Liver (tissue), 9 donors: ENCODE data around the gene ANKRD44. TPM values are rescaled to one million over a fixed set of nuclear protein-coding genes. Genes with fewer than 3 reads are reported as not detected.

Experiments used
- DNase-seq: peaks from one replicate; pipeline ENCODE4 v3.0.0-alpha.2; 2017; ENCODE audit warnings: low spot score
- H3K27ac ChIP-seq, 2 donors: one replicate each; pipeline ENCODE4 v1.7.0; 2013; ENCODE audit warnings: inconsistent platforms in 2 of 2, low read length in 2 of 2, control low read depth in 1 of 2, low read depth in 1 of 2, mild to moderate bottlenecking in 1 of 2
- H3K27me3 ChIP-seq, 4 donors: one replicate each; pipeline versions ENCODE4 v1.6.1 to v1.7.0; 2013; ENCODE audit warnings: low read length in 3 of 4, inconsistent platforms in 1 of 4, mild to moderate bottlenecking in 1 of 4, moderate library complexity in 1 of 4; ENCODE audit not compliant: control insufficient read depth in 4 of 4, insufficient read depth in 4 of 4
- H3K36me3 ChIP-seq, 4 donors: one replicate each; pipeline versions ENCODE4 v1.6.1 to v1.7.0; 2013; ENCODE audit warnings: low read length in 3 of 4, mild to moderate bottlenecking in 3 of 4, low read depth in 1 of 4, moderate library complexity in 1 of 4; ENCODE audit not compliant: control insufficient read depth in 4 of 4, insufficient read depth in 3 of 4
- H3K4me1 ChIP-seq, 4 donors: one replicate each; pipeline versions ENCODE4 v1.6.1 to v1.7.0; 2013; ENCODE audit warnings: low read length in 3 of 4, mild to moderate bottlenecking in 3 of 4, moderate library complexity in 1 of 4; ENCODE audit not compliant: control insufficient read depth in 4 of 4, insufficient read depth in 4 of 4
- H3K4me3 ChIP-seq, 3 donors: one replicate each; pipeline versions ENCODE4 v1.6.1 to v1.7.0; 2013; ENCODE audit warnings: low read length in 3 of 3, control low read depth in 1 of 3, low read depth in 1 of 3, mild to moderate bottlenecking in 1 of 3
- H3K9ac ChIP-seq, 2 donors: one replicate each; pipeline ENCODE4 v1.7.0; 2013; ENCODE audit warnings: low read length in 2 of 2, mild to moderate bottlenecking in 2 of 2, moderate library complexity in 2 of 2, control low read depth in 1 of 2, low read depth in 1 of 2
- H3K9me3 ChIP-seq, 4 donors: one replicate each; pipeline versions ENCODE4 v1.6.1 to v1.7.0; 2013; ENCODE audit warnings: low read length in 3 of 4; ENCODE audit not compliant: control insufficient read depth in 4 of 4
- ATF3 ChIP-seq: IDR thresholded peaks from 2 replicates; pipeline ENCODE4 v1.6.1; 2016; ENCODE audit warnings: antibody characterized with exemption
- CTCF ChIP-seq: fragments of 150-350 bp; IDR thresholded peaks from 2 replicates; pipeline ENCODE4 v1.5.1; 2017; ENCODE audit warnings: improper control_type of control experiment, low read depth, low read length; ENCODE audit not compliant: missing input control
- EGR1 ChIP-seq, 2 donors: IDR thresholded peaks; 2 replicates each; pipeline ENCODE4 v1.6.1; 2016 to 2018; ENCODE audit warnings: antibody characterized with exemption in 2 of 2, low read depth in 2 of 2
- FOXA1 ChIP-seq: IDR thresholded peaks from 2 replicates; pipeline ENCODE4 v1.6.1; 2016; ENCODE audit warnings: antibody characterized with exemption
- FOXA2 ChIP-seq: IDR thresholded peaks from 2 replicates; pipeline ENCODE4 v1.6.1; 2016; ENCODE audit warnings: antibody characterized with exemption
- GABPA ChIP-seq, 2 donors: IDR thresholded peaks in 1 of 2; conservative IDR thresholded peaks in 1 of 2; 2 replicates each; pipeline ENCODE4 v1.6.1; 2016; ENCODE audit warnings: antibody characterized with exemption in 2 of 2, mild to moderate bottlenecking in 1 of 2, moderate library complexity in 1 of 2
- HNF4A ChIP-seq, 2 donors: conservative IDR thresholded peaks; 2 replicates each; pipeline ENCODE4 v1.6.1; 2016; ENCODE audit warnings: antibody characterized with exemption in 2 of 2, mild to moderate bottlenecking in 2 of 2
- HNF4G ChIP-seq: IDR thresholded peaks from 2 replicates; pipeline ENCODE4 v1.6.1; 2016; ENCODE audit warnings: antibody characterized with exemption
- JUND ChIP-seq, 2 donors: IDR thresholded peaks; 2 replicates each; pipeline ENCODE4 v1.6.1; 2016; ENCODE audit warnings: antibody characterized with exemption in 2 of 2
- MAX ChIP-seq: IDR thresholded peaks from 2 replicates; pipeline ENCODE4 v1.6.1; 2016; ENCODE audit warnings: antibody characterized with exemption
- NR2F2 ChIP-seq: IDR thresholded peaks from 2 replicates; pipeline ENCODE4 v1.6.1; 2016; ENCODE audit warnings: antibody characterized with exemption
- RAD21 ChIP-seq, 2 donors: IDR thresholded peaks; 2 replicates each; pipeline ENCODE4 v1.6.1; 2016; ENCODE audit warnings: antibody characterized with exemption in 2 of 2, mild to moderate bottlenecking in 2 of 2
- REST ChIP-seq: IDR thresholded peaks from 2 replicates; pipeline ENCODE4 v1.6.1; 2016; ENCODE audit warnings: antibody characterized with exemption, mild to moderate bottlenecking
- RXRA ChIP-seq, 2 donors: IDR thresholded peaks; 2 replicates each; pipeline ENCODE4 v1.6.1; 2017 to 2018; ENCODE audit warnings: antibody characterized with exemption in 2 of 2, mild to moderate bottlenecking in 1 of 2
- SP1 ChIP-seq: IDR thresholded peaks from 2 replicates; pipeline ENCODE4 v1.6.1; 2018; ENCODE audit warnings: antibody characterized with exemption, mild to moderate bottlenecking
- TAF1 ChIP-seq: conservative IDR thresholded peaks from 2 replicates; pipeline ENCODE4 v1.6.1; 2016; ENCODE audit warnings: antibody characterized with exemption, mild to moderate bottlenecking
- YY1 ChIP-seq: IDR thresholded peaks from 2 replicates; pipeline ENCODE4 v1.6.1; 2016; ENCODE audit warnings: antibody characterized with exemption, mild to moderate bottlenecking
- WGBS: extraction: QIAGEN DNeasy Blood & Tissue Kit; methylation state at CpG from one replicate; pipeline ENCODE4 v1.1.7; 2013; 5-methylcytosine and 5-hydroxymethylcytosine counted together
- polyA plus RNA-seq, 2 donors: library from polyadenylated mRNA; stranded (reverse) in 1 of 2; unstranded in 1 of 2; fragments of 200-250 nt in 1 of 2; fragments of >200 nt in 1 of 2; fragmentation: Nextera tagmentation in 1 of 2; extraction: Ambion mirVana in 1 of 2; gene quantifications; one replicate each; pipeline versions ENCODE4 v1.2.1 to v1.2.3, GENCODE V29; 2013 to 2015
- total RNA-seq, 2 donors: library from RNA; depleted of rRNA; stranded (reverse); fragments of >200 nt; gene quantifications; one replicate each; pipeline ENCODE4 v1.2.3, GENCODE V29; 2014
- donor health status: healthy.
- donor health status: healthy.
- donor health status: healthy.
- donor health status: healthy.
- donor health status: healthy.

ANKRD44 gene
- total and polyA plus RNA-seq, 4 donors = 3.8 to 18.2 (median 6.8) TPM

- Histone ChIP-seq H3K27ac (no peak overlapping the region), H3K4me1 (peaks cover 0 to 7% (median 0%) of the 10 kb centered on the region in 4 donors), H3K9me3 (no peaks in the 10 kb centered on the region), H3K27me3 (no peaks in the 10 kb centered on the region), H3K36me3 (no peaks in the 10 kb centered on the region), H3K9ac (no peak overlapping the region), H3K4me3 (no peak overlapping the region)
- WGBS = 65% methylated on average over 11 of the region's 11 CpGs
- no peak for DNase-seq
- TF ChIP-seq CTCF (no peak), NR2F2 (no peak), EGR1 (IDR thresholded peaks at IDR 0.05; ENCODE audit: low read depth in 2 of 2) (no peak), ATF3 (no peak), RXRA (IDR thresholded peaks at IDR 0.05) (no peak), FOXA1 (no peak), RAD21 (IDR thresholded peaks at IDR 0.05) (no peak), GABPA (IDR thresholded peaks at IDR 0.05 in 1 of 2, conservative IDR thresholded peaks at IDR 0.05 in 1 of 2) (no peak), REST (no peak), MAX (no peak)
Observed at GRCh38 chr2:197322724-197323720, 12.4 kb upstream of the ANKRD44 start.

- H3K4me3 ChIP-seq = no peak overlapping the region
- no peak overlapping the region for H3K9ac ChIP-seq
- H3K27me3 ChIP-seq = no peaks in the 10 kb centered on the region
- no peaks in the 10 kb centered on the region for H3K36me3 ChIP-seq
- WGBS = 97% methylated on average over 2 of the region's 2 CpGs
- H3K9me3 ChIP-seq = no peaks in the 10 kb centered on the region
- H3K4me1 ChIP-seq = peaks cover 0 to 7% (median 0%) of the 10 kb centered on the region in 4 donors
- DNase-seq = no peak
- no peak overlapping the region for H3K27ac ChIP-seq
- TF ChIP-seq CTCF (no peak), HNF4G (no peak), FOXA1 (no peak), YY1 (no peak), JUND (IDR thresholded peaks at IDR 0.05) (no peak), EGR1 (IDR thresholded peaks at IDR 0.05; ENCODE audit: low read depth in 2 of 2) (no peak), ATF3 (no peak), MAX (no peak), FOXA2 (no peak), TAF1 (no peak), REST (no peak), RAD21 (IDR thresholded peaks at IDR 0.05) (no peak), NR2F2 (no peak), HNF4A (conservative IDR thresholded peaks at IDR 0.05) (no peak), SP1 (no peak), RXRA (IDR thresholded peaks at IDR 0.05) (no peak)
Observed at GRCh38 chr2:197322143-197322542, 11.6 kb upstream of the ANKRD44 start.
